SK-N-SH (cell line): ENCODE measurements around the gene TEAD2. TPM values are rescaled to one million over a fixed set of nuclear protein-coding genes. Genes with fewer than 3 reads are reported as not detected.
"Not testable (repeated sequence)": the region's sequence is repeated elsewhere in the genome, so short reads cannot be mapped to it uniquely, and the experiment has no call there.

Experiments used
- CTCF ChIA-PET: fragments of 300-600, 350-600 bp; formaldehyde crosslinking; extraction: SDS; loops from one replicate; lab custom pipeline; 2021; lab: Yijun Ruan, JAX
- POLR2A ChIA-PET: fragments of 350-600 bp; sonication (Branson Sonifier 250); formaldehyde crosslinking; extraction: SDS; loops from one replicate; lab custom pipeline; 2020; ENCODE audit warnings: antibody characterized with exemption, inconsistent platforms; lab: Yijun Ruan, JAX
- DNase-seq: peaks from one replicate; pipeline ENCODE4 v3.0.0; 2012
- H2AFZ ChIP-seq: fragments of 200-600 bp; sonication (generic); 2 replicates; pipeline ENCODE4 v1.8.1; 2016; ENCODE audit warnings: antibody characterized with exemption, mild to moderate bottlenecking, low read depth
- H3F3A ChIP-seq: fragments of 200-600 bp; sonication (generic); replicated peaks from 2 replicates; pipeline ENCODE3; 2016; ENCODE audit warnings: antibody characterized with exemption, mild to moderate bottlenecking; ENCODE audit not compliant: insufficient read depth
- H3K27ac ChIP-seq, 2 experiments: fragments of 200-500 bp in 1 of 2; fragments of 200-600 bp in 1 of 2; sonication (Bioruptor generic) in 1 of 2; sonication (generic), shearing (Covaris generic) in 1 of 2; 2 replicates each; pipeline versions ENCODE4 v1.5.1 to v1.6.1; 2014 to 2016; ENCODE audit warnings: low read depth in 2 of 2, inconsistent platforms in 1 of 2, low read length in 1 of 2, mild to moderate bottlenecking in 1 of 2, mixed read lengths in 1 of 2
- H3K27me3 ChIP-seq: fragments of 200-600 bp; sonication (generic), shearing (Covaris generic); 2 replicates; pipeline ENCODE4 v1.6.1; 2016; ENCODE audit warnings: mixed run types; ENCODE audit not compliant: insufficient read depth
- H3K36me3 ChIP-seq, 2 experiments: fragments of 200-500 bp in 1 of 2; fragments of 200-600 bp in 1 of 2; sonication (Bioruptor generic) in 1 of 2; sonication (generic) in 1 of 2; replicated peaks in 1 of 2; 2 replicates each; pipeline versions ENCODE3 to v1.5.1; 2014 to 2016; ENCODE audit warnings: low read length in 1 of 2, mild to moderate bottlenecking in 1 of 2; ENCODE audit not compliant: insufficient read depth in 2 of 2, control insufficient read depth in 1 of 2
- H3K4me1 ChIP-seq, 2 experiments: fragments of 200-500 bp in 1 of 2; fragments of 200-600 bp in 1 of 2; sonication (Bioruptor generic) in 1 of 2; sonication (generic), shearing (Covaris generic) in 1 of 2; 2 replicates each; pipeline versions ENCODE4 v1.5.1 to v1.6.1; 2014 to 2016; ENCODE audit warnings: low read depth in 1 of 2, low read length in 1 of 2, mixed run types in 1 of 2; ENCODE audit not compliant: insufficient read depth in 2 of 2, control insufficient read depth in 1 of 2
- H3K4me2 ChIP-seq: fragments of 200-600 bp; sonication (generic), shearing (Covaris generic); 2 replicates; pipeline ENCODE4 v1.6.1; 2017; ENCODE audit warnings: mixed run types
- H3K4me3 ChIP-seq, 2 experiments: fragments of 200-500 bp in 1 of 2; fragments of 200-600 bp in 1 of 2; sonication (Bioruptor generic) in 1 of 2; sonication (generic), shearing (Covaris generic) in 1 of 2; 2 replicates each; pipeline versions ENCODE4 v1.5.1 to v1.8.1; 2014 to 2016; ENCODE audit warnings: low read depth in 2 of 2, inconsistent platforms in 1 of 2, low read length in 1 of 2, mild to moderate bottlenecking in 1 of 2, mixed read lengths in 1 of 2, moderate library complexity in 1 of 2
- H3K79me2 ChIP-seq: fragments of 200-600 bp; sonication (generic); 2 replicates; pipeline ENCODE4 v1.8.1; 2017; ENCODE audit warnings: mild to moderate bottlenecking; ENCODE audit not compliant: insufficient read depth
- H3K9ac ChIP-seq: fragments of 200-600 bp; sonication (generic); 2 replicates; pipeline ENCODE4 v1.6.1; 2017; ENCODE audit warnings: mixed run types
- H3K9me2 ChIP-seq: fragments of 200-600 bp; sonication (generic); 2 replicates; pipeline ENCODE4 v1.6.1; 2017; ENCODE audit warnings: mixed run types
- H3K9me3 ChIP-seq: fragments of 200-600 bp; sonication (generic); 2 replicates; pipeline ENCODE4 v1.6.1; 2017; ENCODE audit warnings: mixed run types, mild to moderate bottlenecking, moderate library complexity
- H4K20me1 ChIP-seq: fragments of 200-600 bp; sonication (generic); 2 replicates; pipeline ENCODE4 v1.6.1; 2017; ENCODE audit warnings: mild to moderate bottlenecking, mixed run types; ENCODE audit not compliant: insufficient read depth
- GATA2 ChIP-seq: sonication (generic); formaldehyde crosslinking; IDR thresholded peaks from 2 replicates; pipeline ENCODE4 v1.5.0; 2020; ENCODE audit warnings: mild to moderate bottlenecking, missing genetic modification reagents
- JUND ChIP-seq: IDR thresholded peaks from 2 replicates; pipeline ENCODE4 v1.4.0; 2012
- NFIC ChIP-seq: IDR thresholded peaks from 2 replicates; pipeline ENCODE4 v1.4.0; 2012; ENCODE audit warnings: borderline replicate concordance
- SMC3 ChIP-seq: IDR thresholded peaks from 2 replicates; pipeline ENCODE4 v1.6.1; 2012; ENCODE audit warnings: low read depth, low read length, improper control_type of control experiment
- WGBS: methylation state at CpG from one replicate; pipeline ENCODE4 v1.1.6; 2017; ENCODE audit warnings: low lambda C conversion rate; 5-methylcytosine and 5-hydroxymethylcytosine counted together
- polyA plus RNA-seq, 3 experiments: library from polyadenylated mRNA; depleted of rRNA; stranded (reverse); fragments of >200 nt; gene quantifications; 2 replicates each; pipeline ENCODE4 v1.2.3, GENCODE V29; 2012
- TF ChIP-seq, protein P1 (sequence below): IDR thresholded peaks from 2 replicates; pipeline ENCODE4 v1.4.0; 2012; ENCODE audit warnings: low read depth, borderline replicate concordance
- TF ChIP-seq, protein P2 (sequence below): IDR thresholded peaks from 2 replicates; pipeline ENCODE4 v1.4.0; 2012; ENCODE audit warnings: low read depth, borderline replicate concordance

The TEAD2 gene
- polyA plus RNA-seq, 1 of the 3 experiments (the other 2 are of a cell fraction): 27.9 TPM

DNA sequence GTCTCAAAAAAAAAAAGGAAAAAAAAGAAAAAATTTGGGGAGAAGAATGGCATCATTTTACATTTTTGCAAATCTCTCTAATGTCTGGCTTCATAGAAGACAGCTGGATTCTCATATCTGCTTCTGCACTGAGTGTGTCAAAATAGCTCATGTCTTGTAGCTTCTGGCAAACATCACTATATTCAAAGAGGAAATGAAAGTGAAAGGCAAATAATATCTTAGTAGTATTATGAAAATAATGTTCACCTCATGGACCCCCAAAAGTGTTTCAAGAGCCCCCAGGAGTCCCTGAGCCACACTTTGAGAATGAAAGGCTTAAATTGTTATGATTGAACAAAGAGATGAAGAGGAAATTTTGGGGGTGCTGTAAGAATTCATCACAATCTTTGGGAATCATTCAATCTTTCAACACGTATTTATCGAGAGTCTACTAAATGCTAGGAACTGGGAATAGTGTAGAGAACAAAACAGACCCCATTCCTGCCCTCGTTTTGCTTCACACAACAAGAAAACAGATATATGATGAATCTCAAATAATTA, 36.0 kb downstream of the TEAD2 start (continued):
- TF ChIP-seq NFIC: no peak

DNA sequence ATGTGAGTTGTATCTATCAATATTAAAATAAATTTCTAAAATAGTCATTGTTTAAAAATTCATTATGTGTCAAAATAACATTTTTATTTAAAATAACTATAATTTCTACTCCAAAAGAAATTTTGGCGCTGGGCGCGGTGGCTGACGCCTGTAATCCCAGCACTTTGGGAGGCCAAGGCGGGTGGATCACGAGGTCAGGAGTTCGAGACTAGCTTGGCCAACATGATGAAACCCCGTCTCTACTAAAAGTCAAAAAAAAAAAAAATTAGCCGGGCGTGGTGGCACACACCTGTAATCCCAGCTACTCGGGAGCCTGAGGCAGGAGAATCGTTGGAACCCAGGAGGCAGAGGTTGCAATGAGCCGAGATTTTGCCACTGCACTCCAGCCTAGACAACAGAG, 36.5 kb downstream of the TEAD2 start:
- H2AFZ ChIP-seq, H3K79me2 ChIP-seq, H3F3A ChIP-seq, H3K27ac ChIP-seq, POLR2A ChIA-PET, H3K4me3 ChIP-seq, H3K4me2 ChIP-seq, H4K20me1 ChIP-seq, H3K9ac ChIP-seq, H3K27me3 ChIP-seq, DNase-seq, H3K9me2 ChIP-seq, H3K4me1 ChIP-seq: not testable (repeated sequence)
- CTCF ChIA-PET: interaction anchor here (0.8 kb wide), 1 partner anchor 24 kb away, joined by 4 read pairs; no protein-coding TSS in a partner anchor
- 59% methylated on average over 13 of the region's 13 CpGs for WGBS
- Histone ChIP-seq H3K9me3 (peaks cover 10% of the 10 kb centered on the region; the same call in 1 of the 2 replicates), H3K36me3 (peaks cover 0 to 39% of the 10 kb centered on the region in 2 experiments)

DNA sequence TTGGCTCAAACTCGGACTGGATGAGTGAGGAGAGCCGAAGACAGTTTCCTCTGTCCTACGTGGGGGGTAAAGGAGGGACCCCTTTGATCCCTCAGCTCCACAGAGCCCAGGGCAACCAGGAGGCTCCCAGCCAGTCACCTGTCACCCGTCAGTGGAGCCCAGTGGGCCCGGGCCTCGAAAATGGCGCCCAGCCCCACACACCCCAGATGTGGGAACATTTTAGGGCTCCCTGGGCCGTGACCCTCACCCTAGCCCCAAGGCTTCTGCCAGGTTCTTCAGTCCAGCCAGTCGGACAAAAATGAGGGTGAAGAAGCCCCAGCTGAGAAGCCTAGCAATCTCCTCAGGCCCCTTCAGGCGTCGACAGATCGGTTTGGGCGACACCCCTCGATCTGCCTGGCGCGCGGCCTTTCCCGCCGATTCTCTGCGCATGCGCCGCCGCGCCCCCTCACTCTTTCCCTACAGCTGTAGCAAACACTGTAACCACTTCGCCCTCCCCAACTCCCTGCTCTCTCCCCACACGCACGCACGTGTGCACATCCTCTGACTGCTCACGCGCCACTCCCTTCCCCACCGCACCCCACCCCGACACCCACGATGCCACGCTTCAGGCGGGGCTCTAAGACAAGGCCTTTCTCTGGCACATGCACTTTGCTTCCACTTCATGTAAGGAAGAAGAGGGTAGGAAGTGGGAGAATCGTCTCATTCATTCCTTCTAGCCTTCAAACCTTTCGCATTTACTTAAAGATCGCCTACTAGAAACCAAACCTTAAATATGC, 37.2 kb downstream of the TEAD2 start, which contains the start of gene SLC6A16:
Gene SLC6A16, minus strand, starts transcription at position 391 of the 776 bp plus-strand sequence. CDS start 13,844 bp downstream, outside the sequence.
- Histone ChIP-seq H4K20me1 (no peaks in the 10 kb centered on the region), H3K9me2 (no peaks in the 10 kb centered on the region), H3K9me3 (peaks cover 10% of the 10 kb centered on the region; the same call in 1 of the 2 replicates), H3K4me3 (no peak within 1 kb of the TSS), H2AFZ (no peak within 1 kb of the TSS), H3F3A (no peaks in the 10 kb centered on the region), H3K4me2 (no peak within 1 kb of the TSS), H3K27me3 (no peaks in the 10 kb centered on the region), H3K79me2 (no peaks in the 10 kb centered on the region; the same call in 1 of the 2 replicates), H3K27ac (no peak within 1 kb of the TSS), H3K9ac (no peak within 1 kb of the TSS), H3K4me1 (no peaks in the 10 kb centered on the region), H3K36me3 (peaks cover 0 to 36% of the 10 kb centered on the region in 2 experiments)
- WGBS: 75% methylated on average over 35 of the region's 38 CpGs
- TF ChIP-seq GATA2: no peak
- POLR2A ChIA-PET: no interaction called here
- CTCF ChIA-PET: interaction anchor here (1.2 kb wide), 1 partner anchor 23 kb away, joined by 4 read pairs; no protein-coding TSS in a partner anchor
- no peak for DNase-seq

DNA sequence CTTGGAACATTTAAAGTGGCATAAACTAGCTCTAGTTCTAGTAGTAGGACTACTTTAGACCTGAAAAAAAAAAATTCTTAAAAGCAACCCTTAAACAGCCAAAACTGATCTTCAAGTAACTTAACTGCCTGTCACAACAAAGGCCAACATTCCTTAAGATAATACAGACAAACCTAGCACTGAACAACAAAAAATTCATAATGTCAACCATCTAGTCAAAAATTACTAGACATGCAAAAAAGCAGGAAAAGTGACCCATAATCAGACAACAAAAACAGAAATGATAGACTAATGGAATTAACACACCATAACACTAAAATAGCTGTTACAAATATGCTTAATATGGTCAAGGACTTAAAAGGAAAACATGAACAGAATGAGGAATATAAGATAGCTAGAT, 43.9 kb downstream of the TEAD2 start:
- Histone ChIP-seq H3K4me1 (no peaks in the 10 kb centered on the region), H3K9me3 (peaks cover 15% of the 10 kb centered on the region), H3K9ac (no peak overlapping the region), H3K27ac (no peak overlapping the region), H3K27me3 (no peaks in the 10 kb centered on the region), H3K36me3 (peaks cover 0 to 34% of the 10 kb centered on the region in 2 experiments), H3K9me2 (no peaks in the 10 kb centered on the region), H2AFZ (no peak overlapping the region), H3K79me2 (no peaks in the 10 kb centered on the region), H3K4me2 (no peak overlapping the region), H3F3A (no peaks in the 10 kb centered on the region), H4K20me1 (no peaks in the 10 kb centered on the region), H3K4me3 (no peak overlapping the region)
- ChIA-PET CTCF (no interaction called here), POLR2A (no interaction called here)
- TF ChIP-seq JUND (no peak), SMC3 (no peak)
- TF ChIP-seq, protein P1, sequence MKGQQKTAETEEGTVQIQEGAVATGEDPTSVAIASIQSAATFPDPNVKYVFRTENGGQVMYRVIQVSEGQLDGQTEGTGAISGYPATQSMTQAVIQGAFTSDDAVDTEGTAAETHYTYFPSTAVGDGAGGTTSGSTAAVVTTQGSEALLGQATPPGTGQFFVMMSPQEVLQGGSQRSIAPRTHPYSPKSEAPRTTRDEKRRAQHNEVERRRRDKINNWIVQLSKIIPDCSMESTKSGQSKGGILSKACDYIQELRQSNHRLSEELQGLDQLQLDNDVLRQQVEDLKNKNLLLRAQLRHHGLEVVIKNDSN: no peak
- TF ChIP-seq, protein P2, sequence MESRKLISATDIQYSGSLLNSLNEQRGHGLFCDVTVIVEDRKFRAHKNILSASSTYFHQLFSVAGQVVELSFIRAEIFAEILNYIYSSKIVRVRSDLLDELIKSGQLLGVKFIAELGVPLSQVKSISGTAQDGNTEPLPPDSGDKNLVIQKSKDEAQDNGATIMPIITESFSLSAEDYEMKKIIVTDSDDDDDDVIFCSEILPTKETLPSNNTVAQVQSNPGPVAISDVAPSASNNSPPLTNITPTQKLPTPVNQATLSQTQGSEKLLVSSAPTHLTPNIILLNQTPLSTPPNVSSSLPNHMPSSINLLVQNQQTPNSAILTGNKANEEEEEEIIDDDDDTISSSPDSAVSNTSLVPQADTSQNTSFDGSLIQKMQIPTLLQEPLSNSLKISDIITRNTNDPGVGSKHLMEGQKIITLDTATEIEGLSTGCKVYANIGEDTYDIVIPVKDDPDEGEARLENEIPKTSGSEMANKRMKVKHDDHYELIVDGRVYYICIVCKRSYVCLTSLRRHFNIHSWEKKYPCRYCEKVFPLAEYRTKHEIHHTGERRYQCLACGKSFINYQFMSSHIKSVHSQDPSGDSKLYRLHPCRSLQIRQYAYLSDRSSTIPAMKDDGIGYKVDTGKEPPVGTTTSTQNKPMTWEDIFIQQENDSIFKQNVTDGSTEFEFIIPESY: no peak
- no peak for DNase-seq
